Activated CD8-positive, alpha-beta memory T cell treated with anti-CD3 and anti-CD28 coated beads for 24 hours (primary cell): ENCODE measurements around the gene ZDHHC17.
A peak's percentile ranks its signal among the peaks of the same experiment; 100 is the strongest.

Experiments
- DNase-seq: peaks from one replicate; pipeline ENCODE4 v3.0.0-alpha.2; 2020

The ZDHHC17 gene

DNA sequence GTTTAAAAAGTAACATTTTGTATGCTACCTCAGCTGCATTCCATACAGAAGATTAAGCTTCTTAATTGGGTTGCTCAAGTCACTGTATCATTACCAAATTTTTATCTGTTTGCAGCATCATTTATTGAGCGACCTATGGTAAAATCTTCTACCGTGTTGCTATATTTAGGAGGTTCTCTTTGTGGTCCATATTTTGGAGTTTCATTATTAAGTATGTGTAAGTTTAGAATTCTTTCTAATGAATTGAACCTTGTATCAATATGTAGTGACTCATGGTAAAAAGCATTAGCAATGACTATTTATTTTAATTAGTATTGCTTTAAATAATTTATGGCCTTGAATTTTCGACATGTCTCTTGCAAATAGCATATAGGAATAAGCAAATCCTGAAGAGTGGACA lies 72.7 kb downstream of the ZDHHC17 start:
- no peak for DNase-seq

DNA sequence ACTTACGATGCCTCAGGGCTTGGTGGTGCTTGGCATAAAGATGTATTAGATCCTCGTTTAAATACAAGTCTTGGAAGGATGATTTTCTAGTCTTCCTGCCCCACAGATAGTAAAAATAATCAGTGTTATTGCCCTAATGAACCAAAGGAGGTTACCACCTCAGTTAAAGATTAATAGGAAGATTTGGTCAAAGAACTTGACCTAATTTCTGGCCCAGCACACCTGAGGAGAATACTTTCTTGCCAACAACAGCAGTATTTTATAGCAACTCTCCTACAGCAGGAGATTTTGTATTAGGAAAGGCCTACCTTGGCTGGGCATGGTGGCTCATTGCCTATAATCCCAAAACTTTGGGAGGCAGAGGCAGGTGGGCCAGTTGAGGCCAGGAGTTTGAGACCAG lies 83.3 kb downstream of the ZDHHC17 start:
- no peak for DNase-seq

DNA sequence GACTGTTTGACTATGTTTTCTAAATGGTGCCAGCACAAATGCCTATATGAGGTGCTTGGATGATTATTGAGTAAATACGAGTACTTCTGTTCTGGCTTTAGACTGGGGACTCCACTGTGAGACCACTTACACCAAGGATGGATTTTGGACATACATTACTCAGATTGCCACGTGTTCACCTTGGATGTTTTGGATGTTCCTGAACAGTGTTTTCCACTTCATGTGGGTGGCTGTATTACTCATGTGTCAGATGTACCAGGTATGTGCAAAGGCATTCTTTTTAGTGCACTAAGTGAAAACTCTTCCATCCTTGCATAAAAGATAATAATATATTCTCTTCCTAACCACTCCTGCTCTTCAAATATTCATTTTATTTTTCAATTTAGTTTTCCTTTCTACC lies 84.2 kb downstream of the ZDHHC17 start:
- DNase-seq: no peak

DNA sequence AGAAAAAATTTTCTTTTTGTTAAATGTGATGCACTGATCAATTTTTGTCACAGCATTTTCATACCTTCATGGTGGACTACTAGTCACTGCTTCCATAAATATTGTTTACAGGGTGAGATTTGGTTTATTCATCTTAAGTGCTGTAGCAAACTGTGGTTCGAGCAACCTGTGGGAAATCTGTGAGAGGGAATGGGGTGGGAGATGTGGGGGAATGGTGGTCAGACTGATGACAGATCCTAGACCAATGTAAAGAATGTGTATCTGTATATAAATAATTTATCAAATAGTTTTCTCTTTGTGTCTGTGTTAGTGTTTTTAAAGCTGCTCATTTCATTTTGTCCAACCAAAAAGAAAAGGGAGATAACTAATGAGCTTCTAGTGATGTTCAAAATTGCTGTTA lies 88.2 kb downstream of the ZDHHC17 start:
- no peak for DNase-seq

DNA sequence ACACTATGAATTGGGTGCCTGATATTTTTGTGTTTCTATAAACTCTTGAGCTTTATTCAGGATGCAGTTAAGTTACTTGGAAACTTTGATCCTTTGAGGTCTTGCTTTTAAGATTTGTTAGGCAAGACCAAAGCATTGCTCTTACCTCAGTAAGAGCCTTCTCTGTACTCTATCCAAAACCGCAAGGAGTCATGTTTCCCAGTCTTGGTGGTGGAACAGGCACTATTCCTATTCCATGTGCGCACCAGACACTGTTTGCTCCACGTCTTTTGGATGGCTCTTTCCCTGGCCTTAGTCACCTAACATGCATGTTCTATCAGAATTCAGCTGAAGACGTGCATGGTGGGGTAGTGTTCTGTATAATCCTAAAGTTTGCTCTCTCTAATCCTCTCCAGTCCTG lies 91.4 kb downstream of the ZDHHC17 start:
- DNase-seq: no peak

DNA sequence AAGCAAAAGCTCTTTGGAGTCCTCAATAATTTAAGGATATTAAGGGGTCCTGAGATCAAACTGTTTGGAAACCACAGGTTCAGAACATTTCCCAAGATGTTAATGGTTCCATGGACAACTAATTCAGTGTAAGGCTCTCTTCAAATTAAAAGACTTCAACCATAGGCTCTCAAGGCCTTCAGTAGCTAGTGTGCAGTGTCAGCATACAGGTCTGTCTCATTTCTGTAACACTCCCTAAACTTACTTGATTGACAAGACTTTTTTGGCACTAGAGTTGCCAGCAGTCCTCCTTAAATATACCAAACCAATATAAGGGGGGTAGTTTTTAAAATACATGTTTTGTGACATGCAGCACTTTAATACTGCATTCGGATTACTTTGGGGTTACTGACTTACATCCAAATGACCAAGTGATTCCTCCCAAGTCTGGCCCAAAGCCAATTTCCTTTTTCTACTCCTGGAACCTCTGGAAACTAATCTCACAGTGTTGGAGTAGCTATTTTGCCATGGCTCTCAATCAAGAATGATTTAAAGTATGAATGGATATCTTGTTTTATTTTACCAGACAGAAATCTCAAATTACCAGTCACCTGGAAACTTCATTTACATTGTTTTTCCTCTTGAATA lies 92.2 kb downstream of the ZDHHC17 start:
- DNase-seq: no peak

DNA sequence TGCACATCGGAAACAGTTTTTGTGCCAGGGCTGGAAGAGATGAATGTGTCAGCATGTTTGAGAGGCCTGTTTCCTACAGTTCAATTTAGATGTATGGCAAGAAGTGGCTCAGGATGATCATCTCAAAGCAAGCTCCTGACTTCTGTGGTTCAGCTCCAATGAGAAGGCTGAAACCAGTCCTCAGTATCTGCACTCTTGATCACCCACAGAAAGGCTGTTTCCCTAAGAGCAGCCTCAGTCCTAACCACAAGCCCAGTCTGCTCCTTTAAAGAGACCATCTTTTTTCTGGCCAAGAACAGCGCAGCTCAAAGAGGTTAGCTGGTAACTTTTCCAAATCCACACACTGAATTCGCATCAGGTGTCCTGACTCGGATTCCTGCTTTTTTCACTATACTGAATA lies 95.7 kb downstream of the ZDHHC17 start:
- no peak for DNase-seq

DNA sequence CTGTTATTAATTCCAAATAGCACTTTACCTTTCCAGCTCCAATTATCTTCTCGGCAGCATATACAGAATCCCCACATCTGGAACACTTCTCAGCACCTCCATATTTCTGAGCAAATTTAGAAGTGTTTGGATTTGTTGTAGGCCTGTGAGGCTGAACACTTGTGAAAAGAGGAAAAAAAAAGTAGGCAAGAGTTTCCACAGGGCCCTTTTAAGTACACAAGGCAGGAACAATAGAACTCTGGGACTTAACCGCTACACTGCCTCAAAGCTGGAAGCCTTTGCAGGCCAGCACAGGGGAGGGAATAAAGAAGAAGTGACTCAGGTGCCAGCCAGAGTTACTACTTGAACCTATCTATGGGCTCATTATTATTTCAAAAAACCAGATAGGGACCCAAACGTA lies 96.3 kb downstream of the ZDHHC17 start:
- DNase-seq: no peak

DNA sequence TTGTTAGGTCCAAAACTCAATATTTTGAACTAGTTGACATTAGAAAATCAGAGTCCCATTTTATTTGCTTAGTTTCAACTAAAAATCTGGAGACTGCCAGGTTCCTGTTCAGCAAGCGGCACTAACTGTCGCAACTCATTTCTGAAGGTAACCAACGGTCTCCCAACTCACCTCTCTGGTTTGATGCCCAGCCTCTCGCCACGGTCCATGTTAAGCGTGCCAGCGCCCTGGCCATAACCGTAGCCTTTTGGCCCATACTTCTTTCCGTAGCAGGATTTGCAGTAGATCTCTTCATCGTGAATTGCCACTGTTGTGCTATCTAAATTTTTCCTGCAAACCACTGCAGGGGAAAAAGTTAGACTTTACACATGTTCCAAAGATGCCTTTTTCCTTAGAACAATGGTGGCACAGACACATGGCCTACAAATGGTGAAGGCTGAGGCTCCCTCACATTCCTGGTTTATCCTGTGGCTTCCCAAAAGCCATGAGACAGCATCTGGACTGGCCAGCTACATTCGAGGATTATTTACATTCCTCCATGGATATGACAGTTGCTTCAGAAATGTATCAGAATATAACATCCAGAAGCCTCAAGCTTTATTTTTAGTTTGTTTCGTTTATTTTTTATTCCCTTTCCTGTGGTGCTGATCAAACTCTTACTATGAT lies 99.2 kb downstream of the ZDHHC17 start:
- no peak for DNase-seq

DNA sequence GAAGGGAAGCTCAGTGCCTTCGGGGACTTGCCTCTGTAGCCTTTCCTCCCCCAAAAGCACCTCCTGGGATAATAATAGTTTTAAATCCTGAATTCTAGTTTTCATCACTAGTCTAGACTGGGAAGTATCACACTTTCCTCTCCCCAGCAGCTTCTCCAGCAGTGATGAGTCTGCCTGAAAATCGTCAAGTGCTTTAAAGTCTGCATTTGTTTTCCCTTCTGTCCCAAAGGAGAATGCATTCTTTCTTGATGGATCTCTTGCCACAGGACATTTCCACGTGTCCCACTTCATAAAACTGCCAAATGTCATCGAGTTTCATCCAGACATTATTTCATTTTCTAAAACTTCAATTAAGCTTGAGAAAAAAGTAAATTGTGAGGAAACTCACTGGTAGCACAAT lies 99.9 kb downstream of the ZDHHC17 start:
- no peak for DNase-seq

DNA sequence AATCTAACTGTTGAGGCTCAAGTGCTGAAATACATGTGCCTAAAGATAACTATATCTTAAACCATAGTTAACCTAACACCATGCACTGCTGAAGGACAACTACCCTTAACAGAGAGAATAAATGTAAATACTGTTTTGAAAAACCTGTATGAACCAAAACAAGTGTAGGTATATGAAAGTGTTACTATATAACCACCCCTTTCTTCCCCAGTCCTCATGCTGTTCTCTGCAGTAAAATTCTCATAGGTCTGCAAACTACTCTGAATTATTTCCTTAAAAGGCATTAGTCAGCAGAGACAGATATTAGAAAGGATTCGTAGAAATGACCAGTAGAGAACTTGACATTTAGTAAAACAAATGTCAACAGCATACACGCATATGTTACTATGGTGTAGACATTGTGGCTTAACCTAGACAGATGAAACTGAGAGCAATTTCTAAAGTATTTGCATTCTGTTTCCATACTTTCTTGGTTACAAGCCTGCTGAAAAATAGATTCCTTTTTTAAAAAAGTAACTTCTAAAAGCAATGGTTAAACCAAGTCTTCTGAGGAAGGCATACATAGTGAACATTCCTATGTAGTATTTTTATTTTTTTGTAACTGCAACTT lies 101.0 kb downstream of the ZDHHC17 start:
- DNase-seq: no peak

DNA sequence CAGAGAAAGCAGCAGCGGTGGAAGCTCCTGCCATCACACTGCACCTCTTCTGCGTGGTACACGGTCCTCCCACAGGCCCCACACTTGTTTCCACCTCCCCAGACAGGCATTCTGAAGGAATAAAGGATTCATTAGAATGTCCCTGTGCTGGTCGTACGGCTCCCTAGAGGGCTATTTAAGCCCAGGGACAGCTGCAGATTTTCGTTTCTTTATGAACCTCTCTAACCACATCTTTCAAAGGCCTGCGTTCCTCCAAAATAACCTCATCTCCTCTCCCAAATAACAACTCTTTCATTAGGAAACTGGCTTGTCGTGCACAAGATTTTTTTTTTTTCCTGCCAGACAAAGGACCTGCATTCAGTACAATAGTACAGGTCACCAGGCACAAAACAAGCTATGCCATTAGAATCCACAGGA lies 102.2 kb downstream of the ZDHHC17 start:
- no peak for DNase-seq

DNA sequence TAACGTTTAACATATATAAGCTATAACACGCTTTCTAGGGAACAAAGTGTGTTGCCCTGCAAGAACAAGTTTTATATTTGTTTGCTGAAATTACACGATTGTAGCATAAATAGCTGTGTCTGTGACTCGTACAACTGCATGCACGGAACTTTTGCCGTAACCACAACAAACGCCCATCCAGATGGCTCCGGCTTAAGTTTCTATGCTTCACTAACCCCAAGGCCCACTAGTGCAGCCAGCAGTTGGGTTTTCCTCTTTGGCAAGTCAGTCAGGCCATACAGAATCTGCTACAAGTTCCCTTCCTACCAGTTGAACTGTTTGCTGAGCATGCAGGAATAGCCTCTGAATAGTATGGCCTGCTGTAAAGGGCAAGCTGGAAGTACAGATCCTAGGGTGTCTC lies 102.8 kb downstream of the ZDHHC17 start:
- no peak for DNase-seq

DNA sequence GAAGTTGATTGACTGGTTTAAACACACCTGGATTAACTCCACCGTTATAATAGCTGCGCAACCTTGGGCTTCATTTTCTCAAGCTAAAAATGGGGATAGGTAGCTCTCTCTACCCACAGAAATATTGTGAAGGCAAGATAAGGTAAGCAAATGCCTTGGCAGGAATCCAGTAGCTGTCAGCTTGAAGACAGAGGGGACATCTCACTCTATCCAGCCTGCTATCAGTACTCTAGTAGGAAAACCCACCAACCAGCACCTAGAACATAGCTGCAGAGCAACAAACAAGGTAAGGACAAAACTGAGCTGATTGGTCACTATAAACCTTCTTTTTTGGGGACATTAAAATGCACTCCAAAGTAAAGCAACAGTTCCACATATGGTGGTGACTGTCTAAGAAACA lies 107.2 kb downstream of the ZDHHC17 start:
- no peak for DNase-seq

DNA sequence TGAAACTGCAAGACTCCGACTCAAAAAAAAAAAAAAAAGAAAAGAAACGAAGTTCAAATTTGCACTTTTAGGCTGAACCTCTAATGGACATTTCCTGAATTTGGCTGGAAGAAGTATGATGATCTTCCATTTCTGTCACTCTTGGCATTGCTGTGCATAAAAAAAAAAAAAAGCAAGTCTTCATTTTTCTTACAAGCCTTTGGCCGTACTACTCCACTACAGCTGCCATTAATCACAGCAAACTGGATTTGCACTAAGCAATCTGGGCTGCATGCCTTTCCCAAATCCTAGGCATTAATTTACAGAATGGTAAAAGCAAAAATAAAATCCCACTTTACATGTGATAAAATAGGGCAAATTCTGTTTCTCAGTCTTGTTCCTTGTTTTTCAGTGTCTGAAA lies 107.8 kb downstream of the ZDHHC17 start:
- no peak for DNase-seq

DNA sequence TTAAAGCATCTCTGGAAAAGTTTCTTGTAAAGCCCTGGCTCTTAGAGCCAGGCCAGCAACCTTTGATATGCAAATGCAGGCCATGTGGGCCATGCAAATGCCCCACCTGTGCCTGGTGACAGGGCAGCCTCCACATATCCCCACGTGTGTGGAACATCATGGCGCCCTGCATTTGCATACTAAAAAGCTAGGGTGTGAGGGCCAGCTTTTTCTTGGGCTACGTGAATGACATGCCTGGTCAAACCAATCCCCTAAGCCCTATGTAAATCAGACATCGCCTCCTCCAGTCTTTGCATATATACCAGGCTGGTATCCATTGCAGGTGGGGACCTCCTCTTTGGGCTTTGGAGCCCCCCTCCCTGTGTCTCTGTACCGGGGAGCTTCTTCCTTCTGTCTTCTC lies 108.5 kb downstream of the ZDHHC17 start:
- DNase-seq: no peak

DNA sequence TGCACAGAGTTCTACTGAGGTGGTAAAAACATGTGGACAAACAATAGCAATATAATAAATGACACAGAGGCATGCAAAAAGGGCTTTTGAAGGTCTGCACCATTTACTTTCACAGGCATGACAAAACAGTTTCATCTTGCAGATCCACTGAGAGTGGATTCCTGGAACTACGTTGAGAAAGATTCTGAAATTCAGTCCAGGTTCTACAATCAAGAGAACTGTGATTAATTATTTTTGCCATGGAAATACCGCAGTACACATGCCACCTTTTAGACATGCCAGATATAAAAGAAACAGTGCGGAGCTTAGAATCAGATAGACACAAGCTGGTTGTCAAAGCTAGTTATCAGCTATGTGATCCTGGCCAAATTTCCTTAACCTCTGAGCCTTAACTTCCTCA lies 110.1 kb downstream of the ZDHHC17 start:
- DNase-seq: no peak

DNA sequence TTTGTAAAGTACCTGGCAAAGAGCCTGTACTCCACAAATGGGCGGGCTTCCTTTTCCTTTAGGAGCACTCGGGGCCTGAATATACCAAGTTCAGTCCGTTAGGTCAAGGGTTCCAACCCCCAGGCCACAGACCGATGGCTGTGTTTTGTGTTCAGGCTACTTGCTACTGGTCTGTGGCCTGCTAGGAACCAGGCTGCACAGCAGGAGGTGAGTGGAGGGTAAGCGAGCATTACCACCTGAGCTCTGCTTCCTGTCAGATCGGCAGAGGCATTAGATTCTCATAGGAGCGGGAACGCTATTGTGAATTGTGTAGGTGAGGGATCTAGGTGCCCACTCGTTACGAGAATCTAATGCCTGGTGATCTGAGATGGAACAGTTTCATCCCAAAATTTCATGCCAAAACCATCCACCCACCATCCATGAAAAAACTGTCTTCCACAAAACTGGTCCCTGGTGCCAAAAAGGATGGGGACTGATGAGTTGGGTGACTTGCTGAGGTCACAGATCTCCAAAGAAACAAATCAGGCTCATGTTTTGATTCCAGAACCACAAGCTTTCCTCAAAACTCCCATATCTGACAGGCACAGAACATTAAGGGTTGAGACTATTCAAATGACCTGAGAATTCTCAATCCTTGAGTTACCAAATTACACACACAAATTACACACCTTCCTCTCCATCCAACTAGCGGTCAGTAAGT lies 110.7 kb downstream of the ZDHHC17 start:
- DNase-seq: no peak

DNA sequence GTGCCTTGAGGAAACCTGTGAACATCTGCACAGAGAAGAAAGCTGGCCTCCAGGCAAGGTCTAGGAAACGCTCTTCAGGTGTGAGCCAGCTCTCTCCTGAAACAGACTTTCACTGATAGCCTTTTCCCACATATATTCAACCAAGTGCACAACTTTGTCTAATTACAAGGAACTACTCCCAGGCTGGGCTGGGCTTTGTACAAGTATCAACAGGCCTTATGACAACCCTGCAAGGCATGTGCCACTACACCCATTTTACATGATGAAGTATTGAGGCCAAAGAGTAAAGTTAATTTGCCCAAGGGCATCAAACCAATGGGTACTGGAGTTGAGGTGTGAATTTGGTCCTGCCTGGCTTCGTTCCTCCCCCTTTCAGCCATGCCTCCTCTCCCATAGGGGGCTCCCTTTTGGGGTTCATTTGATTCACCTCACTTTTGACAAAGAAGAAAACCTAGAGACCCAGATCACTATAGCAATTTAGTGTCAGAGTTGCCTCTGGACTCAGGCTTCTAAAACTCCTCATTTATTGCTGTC lies 112.8 kb downstream of the ZDHHC17 start:
- DNase-seq: no peak

DNA sequence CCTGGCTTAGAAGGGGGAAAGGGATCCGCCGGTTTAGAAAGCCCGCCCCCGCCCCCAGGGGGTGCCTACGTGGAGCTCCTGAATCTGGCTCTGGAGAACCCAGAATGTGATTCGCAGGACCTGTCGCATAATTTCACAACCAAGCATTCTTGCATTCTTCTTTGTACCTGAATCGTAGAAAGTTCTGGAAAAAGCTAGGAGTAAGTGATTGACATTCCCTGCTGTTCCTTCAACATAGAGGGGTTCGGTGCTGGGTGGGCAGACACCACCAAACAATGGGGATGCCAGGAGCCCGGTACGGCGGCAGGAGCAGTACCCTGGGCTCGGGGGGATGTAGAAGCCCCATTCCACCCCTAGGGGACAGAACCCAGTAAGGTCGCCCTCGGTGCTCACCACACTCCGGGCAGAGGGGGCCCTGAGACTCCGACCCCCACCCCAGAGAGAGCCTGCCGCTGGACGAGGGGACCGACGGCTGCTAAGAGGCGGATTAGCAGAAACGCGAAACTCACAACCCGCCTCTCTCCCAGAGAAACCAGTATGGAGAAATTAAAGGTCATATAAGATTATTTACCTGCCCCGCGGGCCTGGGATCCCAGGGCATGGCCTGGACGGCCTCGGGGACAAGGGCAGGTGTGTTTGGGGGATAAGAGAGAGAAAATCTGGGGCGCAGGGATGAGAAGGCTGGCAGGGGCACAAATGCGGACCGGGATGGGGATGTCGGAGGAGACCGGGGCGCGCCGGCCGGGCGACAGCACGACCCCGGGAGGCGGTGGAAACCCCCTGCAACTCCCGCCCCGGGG lies 114.4 kb downstream of the ZDHHC17 start:
- DNase-seq: no peak

DNA sequence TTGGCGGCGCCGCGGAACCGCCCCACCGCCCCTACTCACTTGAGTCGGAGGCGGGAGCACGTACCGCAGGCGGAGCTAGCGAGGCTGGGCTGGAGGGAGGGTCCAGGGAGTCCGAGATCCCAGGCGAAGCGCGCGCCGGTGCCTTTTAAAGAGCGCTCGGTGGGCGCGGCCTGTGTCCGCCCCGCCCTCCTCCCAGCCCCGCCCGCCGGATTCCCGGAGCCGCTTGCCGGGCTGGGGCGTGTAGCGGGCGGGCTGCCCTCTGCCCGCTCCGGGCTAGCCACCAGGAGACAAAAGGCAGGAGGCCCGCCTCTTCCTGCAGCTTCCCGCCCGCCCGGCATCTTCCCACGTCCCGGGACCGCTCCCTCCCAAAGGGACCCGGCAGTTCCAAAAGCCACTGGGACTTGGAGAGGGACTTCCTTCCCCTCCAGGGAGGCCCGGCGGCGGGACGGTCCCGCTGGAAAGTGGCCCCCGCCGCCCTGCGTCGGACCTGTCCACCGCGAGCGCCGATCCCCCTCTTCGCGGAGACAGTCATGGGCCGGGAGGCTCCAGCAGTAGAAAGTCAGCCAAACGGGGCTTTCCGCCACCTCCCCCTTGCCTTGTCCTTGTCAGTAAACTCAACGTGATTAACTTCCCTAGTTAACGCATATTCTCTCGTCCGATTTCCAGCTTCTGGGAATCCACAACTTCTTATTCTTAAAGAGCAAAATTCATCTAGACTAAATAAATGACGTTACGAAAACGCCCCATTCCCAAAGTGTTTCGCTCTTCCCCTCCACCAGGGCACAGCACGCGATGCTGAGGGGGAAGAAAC lies 115.2 kb downstream of the ZDHHC17 start, which contains the start of gene CSRP2:
TSS of gene CSRP2 (minus strand) at position 121 of the 811 bp plus-strand sequence. CDS start 12,759 bp downstream, outside the sequence.
- peak; percentile 85 for DNase-seq
